ENCODE results near the gene PEA15.

Gene PEA15

GRCh38 chr1:160186246-160186645 is 18.9 kb upstream of the PEA15 start:
- TF ChIP-seq SPI1 (IDR thresholded peaks at IDR 0.05; ENCODE audit: borderline replicate concordance, low read depth) (no peak), POLR2AphosphoS5 (IDR thresholded peaks at IDR 0.05; ENCODE audit: low read depth) (no peak), CTCF (IDR thresholded peaks at IDR 0.05; ENCODE audit: insufficient read depth, low read length) (no peak), GABPA (IDR thresholded peaks at IDR 0.05; ENCODE audit: low read depth) (no peak), REST (IDR thresholded peaks at IDR 0.05; ENCODE audit: insufficient replicate concordance, low read depth) (no peak)
- Histone ChIP-seq H3K4me3 (replicated peaks; ENCODE audit: insufficient read depth, low read length) (no peak overlapping the region), H3K27ac (replicated peaks) (no peak overlapping the region), H3K27me3 (ENCODE audit: insufficient read depth, poor library complexity, severe bottlenecking) (no peaks in the 10 kb centered on the region)
- DNase-seq (ENCODE audit: low read depth in 1 of 2, low spot score in 1 of 2): no peak

GRCh38 chr1:160186729-160187128 is 18.5 kb upstream of the PEA15 start:
- no peak for TF ChIP-seq POLR2AphosphoS5 (IDR thresholded peaks at IDR 0.05; ENCODE audit: low read depth)
- TF ChIP-seq REST (IDR thresholded peaks at IDR 0.05; ENCODE audit: insufficient replicate concordance, low read depth): no peak
- no peak for TF ChIP-seq GABPA (IDR thresholded peaks at IDR 0.05; ENCODE audit: low read depth)
- no peak for TF ChIP-seq SPI1 (IDR thresholded peaks at IDR 0.05; ENCODE audit: borderline replicate concordance, low read depth)
- no peak for TF ChIP-seq CTCF (IDR thresholded peaks at IDR 0.05; ENCODE audit: insufficient read depth, low read length)
- Histone ChIP-seq H3K4me3 (replicated peaks; ENCODE audit: insufficient read depth, low read length) (no peak overlapping the region), H3K27me3 (ENCODE audit: insufficient read depth, poor library complexity, severe bottlenecking) (no peaks in the 10 kb centered on the region), H3K27ac (replicated peaks) (no peak overlapping the region)
- no peak for DNase-seq (ENCODE audit: low read depth in 1 of 2, low spot score in 1 of 2)

- Histone ChIP-seq H3K27ac (replicated peaks) (no peak overlapping the region), H3K4me3 (replicated peaks; ENCODE audit: insufficient read depth, low read length) (no peak overlapping the region), H3K27me3 (ENCODE audit: insufficient read depth, poor library complexity, severe bottlenecking) (no peaks in the 10 kb centered on the region)
- TF ChIP-seq CTCF (IDR thresholded peaks at IDR 0.05; ENCODE audit: insufficient read depth, low read length) (no peak), POLR2AphosphoS5 (IDR thresholded peaks at IDR 0.05; ENCODE audit: low read depth) (no peak), SPI1 (IDR thresholded peaks at IDR 0.05; ENCODE audit: borderline replicate concordance, low read depth) (no peak), GABPA (IDR thresholded peaks at IDR 0.05; ENCODE audit: low read depth) (no peak), REST (IDR thresholded peaks at IDR 0.05; ENCODE audit: insufficient replicate concordance, low read depth) (no peak)
- DNase-seq (ENCODE audit: low read depth in 1 of 2, low spot score in 1 of 2): no peak
These were observed 17.8 kb upstream of the PEA15 start for GRCh38 chr1:160187407-160187806.
